HG02759 (cell line): ENCODE results near the gene RDH8.

ENCODE experiments used
- ATAC-seq: cut with Tn5 transposase; IDR thresholded peaks from one replicate; pipeline ENCODE4 v1.9.1; 2021; ENCODE audit warnings: mild to moderate bottlenecking, moderate library complexity; ENCODE audit not compliant: unreplicated experiment

Gene RDH8

DNA sequence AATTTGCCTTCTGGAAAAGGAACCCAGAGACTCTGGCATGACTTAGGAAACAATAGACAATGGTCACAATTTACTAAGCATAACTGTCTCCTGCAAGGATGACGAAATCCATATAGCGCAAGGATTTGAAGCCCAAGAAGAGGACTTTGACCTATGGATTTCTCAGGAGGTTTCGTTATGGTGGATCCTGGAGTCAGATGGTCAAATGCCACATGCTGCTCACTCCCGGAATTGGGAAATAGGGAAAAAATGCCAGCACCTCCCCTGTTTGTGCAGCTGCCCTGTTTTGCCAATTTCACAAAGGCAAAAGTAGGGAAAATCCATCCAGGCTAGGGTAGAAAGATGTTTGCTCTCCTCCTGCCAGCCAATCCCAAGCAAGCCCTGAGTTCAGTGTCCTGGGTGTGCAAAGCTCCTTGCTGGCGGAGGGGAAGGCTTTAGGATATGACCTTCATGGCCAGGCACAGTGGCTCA is 23.4 kb downstream of the RDH8 start:
- no peak for ATAC-seq

DNA sequence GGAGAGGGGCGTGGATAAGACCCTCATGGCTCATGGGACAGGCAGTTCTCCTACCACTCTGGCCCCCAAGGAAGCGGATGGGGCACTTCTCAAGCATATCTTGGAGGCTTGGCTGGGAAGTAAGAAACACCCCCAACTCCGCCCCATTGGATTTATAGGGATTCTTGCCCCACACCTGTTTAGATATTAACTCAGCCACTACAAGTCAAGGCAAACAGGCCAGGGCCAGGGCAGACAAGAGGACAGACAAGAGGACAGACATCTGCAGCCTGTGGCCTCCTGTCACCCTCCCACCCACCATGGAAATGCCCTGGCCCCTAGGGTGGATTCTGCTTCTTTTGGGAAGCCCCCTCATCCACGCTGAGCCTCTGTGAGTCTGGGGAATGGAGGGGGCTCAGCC is 24.1 kb downstream of the RDH8 start:
- no peak for ATAC-seq

- no peak for ATAC-seq
Measured at GRCh38 chr19:10037809-10038208, 24.5 kb downstream of the RDH8 start.

DNA sequence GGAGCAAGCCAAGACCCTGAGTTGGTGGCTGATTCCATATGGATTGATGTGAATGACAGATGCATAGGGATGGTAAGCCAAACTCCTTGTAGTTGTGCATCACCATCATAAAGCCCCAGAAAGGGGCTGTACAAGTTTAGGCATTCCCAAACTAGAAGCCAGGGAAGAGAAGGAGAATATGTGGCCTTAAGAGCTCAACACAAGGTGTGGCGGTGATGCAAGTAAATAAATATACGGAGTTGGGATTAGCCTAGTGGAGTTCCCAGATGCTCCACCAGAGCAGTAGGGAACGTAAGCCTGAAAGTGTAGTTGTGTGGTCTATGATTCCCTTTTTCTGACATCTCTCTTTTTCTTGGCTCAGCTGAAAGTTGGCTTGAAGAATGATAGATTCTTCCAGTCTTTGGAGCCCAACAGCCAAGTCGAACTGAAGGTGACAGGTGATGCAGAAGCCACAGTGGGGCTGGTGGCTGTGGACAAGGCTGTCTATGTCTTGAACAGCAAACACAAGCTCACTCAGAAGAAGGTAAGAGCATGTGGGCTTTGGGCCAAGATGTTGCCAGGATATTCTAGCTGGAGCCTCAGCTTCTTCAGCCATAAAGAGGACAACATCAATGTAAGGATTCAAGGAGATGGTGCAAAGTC is 30.1 kb downstream of the RDH8 start:
- no peak for ATAC-seq

- no peak for ATAC-seq
Measured at GRCh38 chr19:10044390-10044789, 31.1 kb downstream of the RDH8 start.

DNA sequence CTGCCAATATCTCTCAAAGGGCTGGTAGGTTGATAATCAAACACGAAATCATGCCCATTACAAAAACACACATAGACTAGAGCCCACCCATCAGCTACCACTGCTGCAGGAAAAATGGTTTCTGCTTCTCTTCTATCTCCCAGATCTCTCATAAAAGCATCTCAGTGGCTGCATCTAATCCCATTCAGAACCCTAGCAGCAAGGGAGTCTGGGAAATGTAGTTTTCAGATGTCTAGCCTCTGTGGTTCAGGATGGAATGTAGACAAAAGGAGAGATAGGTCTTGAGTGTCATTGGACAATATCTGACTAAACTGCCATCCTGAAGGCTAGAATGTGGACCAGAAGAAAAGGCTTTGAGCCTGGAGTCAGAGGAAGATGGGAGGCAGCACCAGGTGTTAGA is 32.1 kb downstream of the RDH8 start:
- ATAC-seq, result no peak

DNA sequence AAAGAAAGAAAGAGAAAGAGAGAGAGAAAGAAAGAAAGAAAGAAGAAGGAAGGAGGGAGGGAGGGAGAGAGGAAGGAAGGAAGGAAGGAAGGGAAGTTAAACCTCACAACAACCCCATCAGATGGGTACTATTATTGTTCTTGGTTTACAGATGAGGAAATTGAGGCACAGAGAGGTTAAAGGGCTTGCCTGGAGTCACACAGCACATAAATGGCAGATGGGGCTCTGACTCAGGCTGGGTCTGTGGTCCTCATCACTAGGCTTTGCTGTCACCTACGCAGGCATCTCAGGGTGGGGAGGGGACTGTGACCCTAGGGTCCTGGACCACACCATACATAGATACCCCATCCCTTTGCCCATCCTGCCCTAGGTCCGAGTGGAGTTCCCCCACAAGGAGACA is 36.3 kb downstream of the RDH8 start:
- no peak for ATAC-seq

GRCh38 chr19:10052602-10053360 is 39.5 kb downstream of the RDH8 start:
- no peak for ATAC-seq

DNA sequence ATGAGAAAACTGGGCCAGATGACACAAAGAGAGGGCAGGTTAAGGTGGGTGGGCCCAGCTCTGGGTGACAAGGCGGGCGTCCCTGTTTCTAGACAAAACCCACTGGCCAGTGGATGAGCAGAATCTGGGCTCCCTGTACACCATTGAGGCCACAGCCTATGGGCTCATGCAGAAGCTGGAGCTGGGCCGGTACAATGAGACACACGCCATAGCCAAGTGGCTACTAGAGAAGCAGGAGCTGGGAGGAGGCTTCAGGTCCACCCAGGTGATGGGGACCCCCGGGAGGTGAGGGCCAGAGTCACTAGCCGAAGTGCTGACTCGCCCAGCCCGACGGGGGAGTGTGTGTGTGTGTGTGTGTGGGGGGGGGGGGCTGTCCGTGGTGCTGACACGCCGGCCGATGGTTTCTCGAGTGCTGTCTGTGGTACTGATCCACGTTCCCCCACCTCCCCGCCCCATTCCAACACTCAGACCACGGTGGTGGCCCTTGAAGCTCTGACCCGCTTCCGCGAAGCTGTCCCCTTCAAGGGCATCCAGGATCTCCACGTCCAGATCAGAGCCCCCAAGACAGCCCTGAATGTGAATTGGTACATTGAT is 48.5 kb downstream of the RDH8 start:
- no peak for ATAC-seq

DNA sequence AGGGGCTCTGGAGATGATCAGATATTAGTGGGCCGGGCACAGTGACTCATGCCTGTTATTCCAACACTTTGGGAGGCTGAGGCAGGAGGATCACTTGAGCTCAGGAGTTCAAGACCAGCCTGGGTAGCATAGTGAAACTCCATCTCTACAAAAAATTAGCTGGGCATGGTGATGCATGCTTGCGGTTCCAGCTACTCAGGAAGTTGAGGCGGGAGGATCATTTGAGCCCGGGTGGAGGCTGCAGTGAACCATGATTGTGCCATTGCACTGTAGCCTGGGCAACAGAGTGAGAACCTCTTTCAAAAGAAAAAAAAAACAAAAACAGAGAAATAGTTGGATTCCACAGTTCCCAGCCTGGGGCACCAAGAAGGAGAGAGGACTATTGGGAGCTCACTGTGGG is 54.9 kb downstream of the RDH8 start:
- no peak for ATAC-seq

- no peak for ATAC-seq
Measured at GRCh38 chr19:10069046-10069445, 55.8 kb downstream of the RDH8 start.

DNA sequence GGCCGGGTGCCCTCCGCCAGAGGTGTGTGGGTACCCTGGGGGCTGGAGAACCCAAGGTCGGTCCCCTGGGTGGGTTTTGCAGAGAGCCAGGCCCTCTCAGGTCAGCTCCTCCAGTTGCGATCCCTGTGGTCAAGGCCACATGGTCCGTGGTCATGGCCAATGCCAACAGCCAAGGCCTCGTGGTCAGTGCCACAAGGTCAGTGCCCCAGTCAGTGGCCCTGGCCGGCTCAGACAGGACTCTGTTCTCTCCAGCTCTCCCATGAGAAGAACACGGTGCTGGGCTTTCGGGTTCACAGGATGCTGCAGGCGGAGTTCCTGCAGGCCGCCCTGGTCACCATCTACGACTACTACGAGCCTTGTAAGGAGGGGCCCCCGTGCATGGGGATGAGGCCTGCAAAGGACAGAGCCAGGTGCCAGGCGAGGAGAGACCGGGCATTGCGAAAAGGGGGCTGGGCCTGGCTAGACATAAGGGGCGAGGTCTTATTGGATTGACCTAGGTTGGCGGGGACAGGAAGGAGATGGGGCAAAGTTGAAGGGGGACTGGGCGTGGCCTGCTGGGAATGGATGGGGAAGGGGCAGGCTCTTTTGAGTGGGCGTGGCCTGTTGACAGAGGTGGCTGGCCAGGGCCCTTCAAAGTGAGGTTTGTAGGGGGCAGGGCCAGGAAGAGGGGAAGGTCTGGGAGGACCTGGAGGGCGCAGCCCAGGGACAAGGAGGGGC is 57.6 kb downstream of the RDH8 start:
- ATAC-seq, result no peak
